PC-9 (cell line): ENCODE measurements around the gene ERC2. TPM values are rescaled to one million over a fixed set of nuclear protein-coding genes. Genes with fewer than 3 reads are reported as not detected.

Source experiments
- BruUV-seq: library from RNA; stranded (reverse); fragments of 400-500 nt; replicated peaks from 2 replicates; lab custom pipeline; 2021; lab: Mats Ljungman, UMichigan
- CTCF ChIA-PET: fragments of 300-600 bp; sonication (Branson Sonifier 250); formaldehyde crosslinking; loops from one replicate; lab custom pipeline; 2022; ENCODE audit warnings: antibody characterized with exemption; lab: Charles Lee
- POLR2A ChIA-PET: fragments of 300-600 bp; sonication (Branson Sonifier 250); formaldehyde crosslinking; loops from one replicate; lab custom pipeline; 2022; ENCODE audit warnings: antibody characterized with exemption; ENCODE audit not compliant: unreplicated experiment; lab: Charles Lee
- DNase-seq, 2 experiments: peaks; one replicate each; pipeline versions ENCODE4 v3.0.0 to v3.0.0-alpha.2; 2015 to 2022; ENCODE audit warnings: mixed read lengths in 1 of 2
- H2AFZ ChIP-seq: fragments of 200-600 bp; sonication (generic); 2 replicates; pipeline ENCODE4 v1.8.1; 2017; ENCODE audit warnings: antibody characterized with exemption
- H3F3A ChIP-seq: fragments of 200-600 bp; sonication (generic); 2 replicates; pipeline ENCODE4 v1.8.1; 2017; ENCODE audit warnings: antibody characterized with exemption, mild to moderate bottlenecking, low read depth; ENCODE audit not compliant: insufficient read depth
- H3K27ac ChIP-seq: fragments of 200-600 bp; sonication (generic); 2 replicates; pipeline ENCODE4 v1.6.1; 2016; ENCODE audit warnings: mixed run types
- H3K27me3 ChIP-seq: fragments of 200-600 bp; sonication (generic); 2 replicates; pipeline ENCODE4 v1.6.1; 2016; ENCODE audit warnings: low read depth, mixed run types; ENCODE audit not compliant: insufficient read depth
- H3K36me3 ChIP-seq: fragments of 200-600 bp; sonication (generic); 2 replicates; pipeline ENCODE4 v1.6.1; 2016; ENCODE audit warnings: low read depth, mixed run types
- H3K4me1 ChIP-seq: fragments of 200-600 bp; sonication (generic); replicated peaks from 2 replicates; pipeline ENCODE4 v1.6.1; 2016; ENCODE audit warnings: mixed run types; ENCODE audit not compliant: insufficient read depth
- H3K4me2 ChIP-seq: fragments of 200-600 bp; sonication (generic); 2 replicates; pipeline ENCODE4 v1.6.1; 2017; ENCODE audit warnings: mixed run types
- H3K4me3 ChIP-seq: fragments of 200-600 bp; sonication (generic); 2 replicates; pipeline ENCODE4 v1.6.1; 2016; ENCODE audit warnings: mixed run types
- H3K79me2 ChIP-seq: fragments of 200-600 bp; sonication (generic); 2 replicates; pipeline ENCODE4 v1.6.1; 2017; ENCODE audit warnings: low read depth, mixed run types
- H3K9me2 ChIP-seq: fragments of 200-600 bp; sonication (generic); 2 replicates; pipeline ENCODE4 v1.8.1; 2017; ENCODE audit warnings: mild to moderate bottlenecking; ENCODE audit not compliant: insufficient read depth
- H3K9me3 ChIP-seq: fragments of 200-600 bp; sonication (generic); 2 replicates; pipeline ENCODE4 v1.8.1; 2016; ENCODE audit warnings: low read depth; ENCODE audit not compliant: insufficient read depth
- H4K20me1 ChIP-seq: fragments of 200-600 bp; sonication (generic); 2 replicates; pipeline ENCODE4 v1.8.1; 2017; ENCODE audit not compliant: insufficient read depth
- CTCF ChIP-seq: fragments of 200-600 bp; sonication (generic); conservative IDR thresholded peaks from 2 replicates; pipeline ENCODE4 v1.6.1; 2017; ENCODE audit warnings: mixed run types, antibody characterized with exemption, mild to moderate bottlenecking, moderate library complexity
- EZH2 ChIP-seq: fragments of 200-600 bp; sonication (generic); IDR thresholded peaks from 2 replicates; pipeline ENCODE4 v1.8.0; 2017; ENCODE audit warnings: antibody characterized with exemption, low read depth
- intact Hi-C: fragments of 100-400 bp; cut with micrococcal nuclease; formaldehyde crosslinking; loops from one replicate; pipeline ENCODE4 v1.10.0; 2022; ENCODE audit not compliant: unreplicated experiment
- total RNA-seq: library from RNA; stranded (reverse); gene quantifications from 2 replicates; pipeline ENCODE4 v1.2.3, GENCODE V29; 2021

Gene ERC2
- total RNA-seq, 1 experiment from 2014 or later: 1.4 TPM

GRCh38 chr3:56321383-56321782 is 146.9 kb downstream of the ERC2 start:
- BruUV-seq: no TSS peak
- Histone ChIP-seq H4K20me1 (no peaks in the 10 kb centered on the region), H3F3A (no peaks in the 10 kb centered on the region), H3K9me2 (no peaks in the 10 kb centered on the region), H3K79me2 (no peaks in the 10 kb centered on the region), H3K4me2 (no peak overlapping the region), H3K27me3 (no peaks in the 10 kb centered on the region), H3K4me1 (no peaks in the 10 kb centered on the region), H3K27ac (no peak overlapping the region), H3K9me3 (no peaks in the 10 kb centered on the region), H3K4me3 (no peak overlapping the region), H3K36me3 (no peaks in the 10 kb centered on the region), H2AFZ (no peak overlapping the region)
- ChIA-PET POLR2A (no interaction called here), CTCF (no interaction called here)
- intact Hi-C loops: no loop called here
- no peak for TF ChIP-seq EZH2
- TF ChIP-seq CTCF: no peak
- no peak for DNase-seq

- Histone ChIP-seq H3K27ac (no peak overlapping the region), H3K27me3 (no peaks in the 10 kb centered on the region), H3K4me3 (no peak overlapping the region), H3K79me2 (no peaks in the 10 kb centered on the region), H3K9me2 (no peaks in the 10 kb centered on the region), H4K20me1 (no peaks in the 10 kb centered on the region), H3K4me1 (no peaks in the 10 kb centered on the region), H3K36me3 (no peaks in the 10 kb centered on the region), H3K4me2 (no peak overlapping the region), H3F3A (no peaks in the 10 kb centered on the region), H3K9me3 (no peaks in the 10 kb centered on the region), H2AFZ (no peak overlapping the region)
- ChIA-PET POLR2A (no interaction called here), CTCF (no interaction called here)
- no peak for DNase-seq
- BruUV-seq: no TSS peak
- intact Hi-C loops: no loop called here
- TF ChIP-seq CTCF: no peak
- TF ChIP-seq EZH2: no peak
Observed at GRCh38 chr3:56320883-56321282, 147.4 kb downstream of the ERC2 start.

- H3K9me2 ChIP-seq: no peaks in the 10 kb centered on the region
- H3F3A ChIP-seq: no peaks in the 10 kb centered on the region
- no peaks in the 10 kb centered on the region; the same call in 1 of the 2 replicates for H3K27me3 ChIP-seq
- H3K79me2 ChIP-seq: no peaks in the 10 kb centered on the region
- no peaks in the 10 kb centered on the region for H4K20me1 ChIP-seq
- no peaks in the 10 kb centered on the region for H3K36me3 ChIP-seq
- no peak overlapping the region for H3K4me3 ChIP-seq
- TF ChIP-seq EZH2 (no peak), CTCF (no peak)
- no peak overlapping the region for H3K4me2 ChIP-seq
- intact Hi-C loops: no loop called here
- BruUV-seq: no TSS peak
- H2AFZ ChIP-seq: no peak overlapping the region
- H3K27ac ChIP-seq: no peak overlapping the region
- no peaks in the 10 kb centered on the region for H3K9me3 ChIP-seq
- no peaks in the 10 kb centered on the region for H3K4me1 ChIP-seq
- no peak for DNase-seq
- POLR2A ChIA-PET: no interaction called here
- CTCF ChIA-PET: no interaction called here
Observed at GRCh38 chr3:56318891-56319290, 149.4 kb downstream of the ERC2 start.
